Measurements from ENCODE around the gene PRDM8. TPM values are rescaled to one million over a fixed set of nuclear protein-coding genes. Genes with fewer than 3 reads are reported as not detected.

The PRDM8 gene
- total RNA-seq, 1 experiment from 2014 or later: 0.09 TPM

GRCh38 chr4:80184825-80185756 is 12.2 kb upstream of the PRDM8 start:
- DNase-seq (ENCODE audit: low spot score): no peak
- peaks cover 4% of the 10 kb centered on the region for H3K4me1 ChIP-seq (ENCODE audit: insufficient read depth, low read length, poor library complexity, severe bottlenecking)
- H3K27me3 ChIP-seq (replicated peaks; ENCODE audit: insufficient read depth, low read depth, low read length, poor library complexity): peaks cover 43% of the 10 kb centered on the region
- TF ChIP-seq EZH2 (IDR thresholded peaks at IDR 0.05; ENCODE audit: borderline replicate concordance, low read depth, low read length, poor library complexity, severe bottlenecking) (no peak), CTCF (conservative IDR thresholded peaks at IDR 0.05; ENCODE audit: low read depth, low read length) (no peak)
- CTCF ChIA-PET: interaction anchor here (0.7 kb wide), 1 partner anchor 9 kb away, joined by 3 read pairs; no protein-coding TSS in a partner anchor
- no peaks in the 10 kb centered on the region for H3K9me3 ChIP-seq (ENCODE audit: low read depth, low read length, poor library complexity, severe bottlenecking)
- BruUV-seq (replicated peaks): no TSS peak
- H3K36me3 ChIP-seq (ENCODE audit: insufficient read depth, low read length, poor library complexity, severe bottlenecking): no peaks in the 10 kb centered on the region
- POLR2A ChIA-PET (ENCODE audit: low non-redundant PET): no interaction called here
- intact Hi-C loops (cut with micrococcal nuclease; ENCODE audit: unreplicated experiment): loop anchor here (10.0 kb wide), 1 partner anchor 270 kb away; no protein-coding TSS in a partner anchor
- no peak overlapping the region for H3K27ac ChIP-seq (ENCODE audit: low read depth, low read length, poor library complexity, severe bottlenecking)
- H3K4me3 ChIP-seq (ENCODE audit: low read depth, low read length, poor library complexity, severe bottlenecking): peak overlapping the region; percentile 49

GRCh38 chr4:80185787-80186548 is 11.3 kb upstream of the PRDM8 start:
- no peak overlapping the region for H3K4me3 ChIP-seq (ENCODE audit: low read depth, low read length, poor library complexity, severe bottlenecking)
- no TSS peak for BruUV-seq (replicated peaks)
- CTCF ChIA-PET: no interaction called here
- TF ChIP-seq CTCF (conservative IDR thresholded peaks at IDR 0.05; ENCODE audit: low read depth, low read length): no peak
- no peak for TF ChIP-seq EZH2 (IDR thresholded peaks at IDR 0.05; ENCODE audit: borderline replicate concordance, low read depth, low read length, poor library complexity, severe bottlenecking)
- intact Hi-C loops (cut with micrococcal nuclease; ENCODE audit: unreplicated experiment): loop anchor here (10.0 kb wide), 1 partner anchor 271 kb away; no protein-coding TSS in a partner anchor
- no peaks in the 10 kb centered on the region for H3K36me3 ChIP-seq (ENCODE audit: insufficient read depth, low read length, poor library complexity, severe bottlenecking)
- H3K9me3 ChIP-seq (ENCODE audit: low read depth, low read length, poor library complexity, severe bottlenecking): no peaks in the 10 kb centered on the region
- no peak for DNase-seq (ENCODE audit: low spot score)
- no peak overlapping the region for H3K27ac ChIP-seq (ENCODE audit: low read depth, low read length, poor library complexity, severe bottlenecking)
- H3K27me3 ChIP-seq (replicated peaks; ENCODE audit: insufficient read depth, low read depth, low read length, poor library complexity): peaks cover 43% of the 10 kb centered on the region
- POLR2A ChIA-PET (ENCODE audit: low non-redundant PET): no interaction called here
- peaks cover 4% of the 10 kb centered on the region for H3K4me1 ChIP-seq (ENCODE audit: insufficient read depth, low read length, poor library complexity, severe bottlenecking)

GRCh38 chr4:80186676-80187075 is 10.6 kb upstream of the PRDM8 start:
- H3K27ac ChIP-seq (ENCODE audit: low read depth, low read length, poor library complexity, severe bottlenecking): no peak overlapping the region
- H3K4me3 ChIP-seq (ENCODE audit: low read depth, low read length, poor library complexity, severe bottlenecking): no peak overlapping the region
- peaks cover 4% of the 10 kb centered on the region for H3K4me1 ChIP-seq (ENCODE audit: insufficient read depth, low read length, poor library complexity, severe bottlenecking)
- CTCF ChIA-PET: no interaction called here
- POLR2A ChIA-PET (ENCODE audit: low non-redundant PET): no interaction called here
- BruUV-seq (replicated peaks): no TSS peak
- H3K9me3 ChIP-seq (ENCODE audit: low read depth, low read length, poor library complexity, severe bottlenecking): no peaks in the 10 kb centered on the region
- no peak for TF ChIP-seq CTCF (conservative IDR thresholded peaks at IDR 0.05; ENCODE audit: low read depth, low read length)
- no peak for TF ChIP-seq EZH2 (IDR thresholded peaks at IDR 0.05; ENCODE audit: borderline replicate concordance, low read depth, low read length, poor library complexity, severe bottlenecking)
- peaks cover 43% of the 10 kb centered on the region for H3K27me3 ChIP-seq (replicated peaks; ENCODE audit: insufficient read depth, low read depth, low read length, poor library complexity)
- intact Hi-C loops (cut with micrococcal nuclease; ENCODE audit: unreplicated experiment): loop anchor here (10.0 kb wide), 1 partner anchor 272 kb away; no protein-coding TSS in a partner anchor
- H3K36me3 ChIP-seq (ENCODE audit: insufficient read depth, low read length, poor library complexity, severe bottlenecking): no peaks in the 10 kb centered on the region
- DNase-seq (ENCODE audit: low spot score): no peak

Data from A673 (cell line).